GM08714 (cell line): Measurements from ENCODE around the gene MAD1L1.
"Not testable (repeated sequence)": the region's sequence is repeated elsewhere in the genome, so short reads cannot be mapped to it uniquely, and the experiment has no call there.

ENCODE experiments used
- H3K4me3 ChIP-seq: fragments of 200-500 bp; sonication (Bioruptor generic); 2 replicates; pipeline ENCODE4 v1.5.1; 2014; ENCODE audit warnings: mild to moderate bottlenecking, low read length, inconsistent platforms
- ZNF274 ChIP-seq: IDR thresholded peaks from 2 replicates; pipeline ENCODE4 v1.6.1; 2012; ENCODE audit warnings: mild to moderate bottlenecking, low read depth, low read length

MAD1L1 gene

GRCh38 chr7:2232766-2233520 is at the start of gene MAD1L1:
MAD1L1 (minus strand) TSS chr7:2232945; CDS start chr7:2230133, 2,812 bp downstream.
- TF ChIP-seq ZNF274 = no peak
- peak within 1 kb of the TSS; percentile 86 for H3K4me3 ChIP-seq

DNA sequence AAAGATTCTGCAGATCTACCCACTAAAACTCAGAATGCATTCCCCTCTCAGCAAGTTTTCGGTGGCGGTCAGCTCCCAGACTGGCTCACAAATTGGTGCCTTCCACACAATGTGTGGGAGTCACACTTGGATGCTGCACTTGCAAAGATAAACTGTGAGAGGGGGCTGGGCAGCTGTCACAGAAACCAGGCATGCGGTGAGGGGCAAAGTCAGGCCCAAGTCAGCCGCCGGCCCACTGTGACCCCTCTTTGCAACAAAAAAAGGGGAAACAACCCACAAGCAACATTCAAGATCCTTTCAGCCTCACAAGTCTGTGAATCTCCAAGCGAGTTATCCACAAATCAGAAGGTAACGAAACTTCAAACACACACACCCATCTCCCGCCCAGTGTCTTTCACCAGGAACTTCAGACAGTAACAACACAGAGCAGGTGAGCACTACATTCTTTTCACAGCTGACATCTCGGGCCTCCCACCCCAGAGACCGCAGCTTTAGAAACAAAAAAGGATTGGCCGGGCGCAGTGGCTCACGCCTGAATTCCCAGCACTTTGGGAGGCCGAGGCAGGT is 49.5 kb upstream of the MAD1L1 start:
- TF ChIP-seq ZNF274 = no peak
- H3K4me3 ChIP-seq = no peak overlapping the region

DNA sequence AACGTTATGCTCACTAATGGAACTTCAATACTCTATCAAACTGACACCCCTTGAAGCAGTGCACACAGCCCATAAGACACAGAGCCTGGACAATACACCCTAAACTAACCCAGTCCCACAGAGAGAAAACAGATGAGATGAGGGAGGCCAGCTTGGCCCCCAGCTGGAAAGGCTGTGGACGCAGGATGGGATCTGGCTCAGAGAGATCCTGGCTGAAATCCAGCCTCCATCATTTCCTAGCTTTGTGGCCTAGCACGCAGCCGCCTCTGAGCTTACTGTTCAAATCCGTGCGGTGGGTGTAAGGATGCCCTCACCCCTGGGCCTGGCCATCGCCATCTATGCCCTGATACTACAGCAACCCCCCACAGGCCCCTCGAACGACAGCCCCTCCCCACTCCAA is 48.8 kb upstream of the MAD1L1 start:
- no peak overlapping the region for H3K4me3 ChIP-seq
- TF ChIP-seq ZNF274 = no peak

GRCh38 chr7:2280424-2280823 is 47.7 kb upstream of the MAD1L1 start:
- no peak for TF ChIP-seq ZNF274
- no peak overlapping the region for H3K4me3 ChIP-seq

GRCh38 chr7:2279896-2280295 is 47.2 kb upstream of the MAD1L1 start:
- TF ChIP-seq ZNF274 = no peak
- H3K4me3 ChIP-seq = no peak overlapping the region

GRCh38 chr7:2278026-2278425 is 45.3 kb upstream of the MAD1L1 start:
- TF ChIP-seq ZNF274 = no peak
- H3K4me3 ChIP-seq = no peak overlapping the region

DNA sequence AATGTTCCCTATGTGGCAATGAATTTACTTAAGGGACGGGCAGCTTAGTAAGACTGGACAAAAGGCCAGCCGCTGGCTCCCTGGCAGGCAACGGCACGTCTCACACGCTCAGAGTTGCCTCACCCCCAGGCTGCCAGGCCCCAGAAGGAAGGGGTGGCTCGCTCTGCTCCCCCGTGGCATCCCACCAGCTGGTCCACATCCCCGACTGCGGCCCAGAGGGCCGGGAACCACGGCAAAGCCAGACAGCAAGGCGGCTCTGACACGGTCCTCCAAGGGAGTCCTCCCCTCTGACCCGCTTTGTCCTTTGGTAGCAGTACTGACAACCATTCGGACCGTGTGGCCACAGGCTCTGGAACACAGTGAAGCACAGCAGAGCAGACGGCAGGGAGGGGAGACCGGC is 43.4 kb upstream of the MAD1L1 start:
- no peak for TF ChIP-seq ZNF274

GRCh38 chr7:2275101-2275500 is 42.4 kb upstream of the MAD1L1 start:
- no peak for TF ChIP-seq ZNF274
- no peak overlapping the region for H3K4me3 ChIP-seq

More for the DNA sequence above, 43.4 kb upstream of the MAD1L1 start:
- H3K4me3 ChIP-seq = no peak overlapping the region

GRCh38 chr7:2274666-2275065 is 41.9 kb upstream of the MAD1L1 start:
- TF ChIP-seq ZNF274 = no peak
- no peak overlapping the region for H3K4me3 ChIP-seq

- no peak for TF ChIP-seq ZNF274
- no peak overlapping the region for H3K4me3 ChIP-seq
Observed at GRCh38 chr7:2273866-2274265, 41.1 kb upstream of the MAD1L1 start.

DNA sequence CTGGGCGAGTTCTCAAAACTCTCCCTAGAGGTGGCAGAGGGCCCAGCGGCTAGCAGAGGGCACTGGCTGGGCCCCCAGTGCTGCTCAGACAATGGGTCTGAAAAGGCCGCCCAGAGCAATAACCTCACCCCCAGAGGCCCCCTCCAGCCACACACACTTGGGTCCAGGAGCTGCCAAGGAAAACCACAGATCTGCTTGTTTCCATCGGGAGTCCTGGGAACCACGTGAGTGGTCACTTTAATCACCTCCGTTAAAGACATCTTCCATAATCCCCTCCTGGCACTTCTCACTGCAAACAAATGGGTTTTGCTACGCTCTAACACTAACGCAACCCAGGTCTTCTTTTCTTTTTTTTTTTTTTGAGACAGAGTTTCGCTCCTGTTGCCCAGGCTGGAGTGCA is 39.3 kb upstream of the MAD1L1 start:
- H3K4me3 ChIP-seq = no peak overlapping the region
- no peak for TF ChIP-seq ZNF274

DNA sequence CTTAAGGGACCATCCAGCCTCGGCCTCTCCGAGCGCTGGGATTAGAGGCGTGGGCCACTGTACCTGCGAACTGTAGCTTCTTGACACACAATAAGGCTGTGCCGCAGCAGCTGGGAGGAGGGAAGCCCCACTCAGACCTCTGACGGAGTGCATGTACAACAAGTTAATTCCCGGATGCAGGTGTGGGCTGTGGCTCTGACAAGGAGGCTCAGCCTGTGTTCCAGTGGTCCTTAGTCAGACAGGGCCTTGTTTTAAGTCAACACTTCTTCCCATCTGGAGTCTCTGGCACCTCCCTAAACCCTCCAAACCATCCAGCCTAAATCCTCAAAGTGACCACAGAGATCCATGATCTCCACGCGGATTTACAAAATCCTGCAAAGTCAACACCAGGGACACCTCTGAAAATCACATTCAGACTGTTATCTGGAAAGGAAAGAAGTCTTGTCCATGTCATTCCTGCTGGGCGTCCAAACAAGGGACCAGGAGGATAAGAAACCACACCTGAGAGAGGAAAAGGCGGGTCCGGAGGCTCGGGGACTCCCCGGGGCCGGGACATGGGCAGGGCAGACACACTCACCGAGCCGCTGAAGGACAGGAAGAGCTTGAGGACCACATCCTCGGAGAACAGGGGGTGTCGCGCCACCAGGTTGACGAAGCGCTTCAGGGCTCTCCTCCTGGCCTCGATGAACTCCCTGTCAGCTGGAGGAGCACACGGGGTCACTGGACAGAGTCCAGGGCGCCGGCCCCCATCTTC is 38.7 kb upstream of the MAD1L1 start:
- H3K4me3 ChIP-seq = no peak overlapping the region
- no peak for TF ChIP-seq ZNF274

DNA sequence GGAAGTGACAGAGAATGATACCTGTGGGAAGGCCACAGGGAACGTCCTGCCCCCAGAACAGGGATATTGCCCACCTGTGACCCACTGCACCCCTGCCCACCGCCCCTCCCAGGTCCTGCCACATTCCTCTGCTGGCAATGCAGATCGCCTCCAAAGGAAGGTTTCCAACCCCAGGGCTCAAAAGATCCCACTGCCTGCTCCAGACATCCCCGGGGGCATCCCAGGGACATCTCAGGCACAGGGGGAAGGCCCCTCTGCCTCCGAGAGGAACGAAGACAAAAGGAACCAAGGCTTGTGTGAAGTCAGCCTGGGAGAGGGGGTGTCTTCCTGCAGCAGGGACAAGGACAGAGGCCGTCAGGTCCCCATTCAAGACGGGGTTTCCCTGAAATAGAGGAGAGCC is 37.8 kb upstream of the MAD1L1 start:
- no peak overlapping the region for H3K4me3 ChIP-seq
- no peak for TF ChIP-seq ZNF274

DNA sequence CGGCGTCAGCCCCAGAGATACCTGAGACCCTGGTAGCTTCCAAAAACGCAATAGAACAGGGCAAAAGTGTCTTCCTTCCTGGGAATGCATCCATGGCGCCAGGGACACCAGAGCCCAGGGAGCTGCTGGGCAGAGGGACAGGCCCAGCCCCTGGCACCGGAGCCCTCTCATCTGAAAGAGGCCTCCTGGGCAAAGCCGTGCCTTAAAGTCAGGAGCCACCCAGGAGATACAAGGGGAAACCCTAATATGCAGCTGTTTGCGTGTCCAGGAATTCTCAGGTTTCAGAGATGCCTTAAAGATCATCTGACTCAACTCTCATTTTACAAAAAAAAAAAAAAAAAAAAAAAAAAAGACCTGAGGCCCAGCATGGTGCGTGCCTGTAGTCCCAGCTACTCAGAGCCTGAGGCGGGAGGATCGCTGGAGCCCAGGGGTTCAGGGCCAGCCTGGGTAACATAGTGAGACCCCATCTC is 37.3 kb upstream of the MAD1L1 start:
- no peak for TF ChIP-seq ZNF274
- H3K4me3 ChIP-seq = no peak overlapping the region

- not testable (repeated sequence) for H3K4me3 ChIP-seq
Observed at GRCh38 chr7:2269089-2269990, 36.6 kb upstream of the MAD1L1 start.
